Measurements from ENCODE around the gene C1QBP. TPM values are rescaled to one million over a fixed set of nuclear protein-coding genes. Genes with fewer than 3 reads are reported as not detected.

The C1QBP gene
- total RNA-seq, 1 donor from 2014 or later, result 74.2 TPM

Other genes starting within 250 kb of the C1QBP start
- 29.1 TPM for gene ZNF594, start 247.3 kb downstream of the C1QBP start, total RNA-seq (ENCODE audit: insufficient read depth, low replicate concordance)
- 0.72 TPM for gene SCIMP, start 204.3 kb downstream of the C1QBP start, total RNA-seq (ENCODE audit: insufficient read depth, low replicate concordance)
- gene RABEP1, start 156.9 kb downstream of the C1QBP start, total RNA-seq (ENCODE audit: insufficient read depth, low replicate concordance), result 40.0 TPM
- gene NUP88, start 19.5 kb downstream of the C1QBP start, total RNA-seq (ENCODE audit: insufficient read depth, low replicate concordance), result 42.9 TPM
- gene RPAIN, start 19.0 kb downstream of the C1QBP start, total RNA-seq (ENCODE audit: insufficient read depth, low replicate concordance), result 27.9 TPM
- gene DHX33, start 29.8 kb upstream of the C1QBP start, total RNA-seq (ENCODE audit: insufficient read depth, low replicate concordance), result 4.1 TPM
- gene DERL2, start 47.0 kb upstream of the C1QBP start, total RNA-seq (ENCODE audit: insufficient read depth, low replicate concordance), result 25.8 TPM
- gene MIS12, start 47.4 kb upstream of the C1QBP start, total RNA-seq (ENCODE audit: insufficient read depth, low replicate concordance), result 21.2 TPM
- 42.9 TPM for gene NLRP1, start 145.4 kb upstream of the C1QBP start, total RNA-seq (ENCODE audit: insufficient read depth, low replicate concordance)

Measured in umbilical cord (tissue), 1 donor.